HG03280 (cell line): ENCODE data around the gene PPP1R12B.
"Not testable (repeated sequence)": the region's sequence is repeated elsewhere in the genome, so short reads cannot be mapped to it uniquely, and the experiment has no call there.

Source experiments
- ATAC-seq: cut with Tn5 transposase; IDR thresholded peaks from one replicate; pipeline ENCODE4 v1.9.1; 2021; ENCODE audit warnings: mild to moderate bottlenecking, moderate library complexity; ENCODE audit not compliant: unreplicated experiment

The PPP1R12B gene

DNA sequence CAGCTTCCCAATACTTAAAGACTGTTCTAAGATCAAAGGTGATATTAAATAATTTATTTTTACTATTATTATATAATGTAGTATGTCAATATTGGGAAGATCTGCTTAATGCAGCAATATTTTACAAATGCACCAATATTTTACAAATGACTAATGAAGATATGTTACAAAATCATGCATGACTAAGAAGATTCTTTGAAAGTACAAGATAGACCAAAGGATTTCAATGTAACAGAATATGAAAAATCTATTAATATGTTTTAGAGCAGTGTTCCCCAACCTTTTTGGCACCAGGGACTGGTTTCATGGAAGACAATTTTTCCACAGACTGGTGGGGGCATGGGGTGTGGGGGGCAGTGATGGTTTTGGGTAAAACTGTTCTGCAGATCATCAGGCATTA lies 132.1 kb downstream of the PPP1R12B start:
- ATAC-seq = not testable (repeated sequence)

- ATAC-seq = not testable (repeated sequence)
Observed at GRCh38 chr1:202483362-202483761, 134.9 kb downstream of the PPP1R12B start.

DNA sequence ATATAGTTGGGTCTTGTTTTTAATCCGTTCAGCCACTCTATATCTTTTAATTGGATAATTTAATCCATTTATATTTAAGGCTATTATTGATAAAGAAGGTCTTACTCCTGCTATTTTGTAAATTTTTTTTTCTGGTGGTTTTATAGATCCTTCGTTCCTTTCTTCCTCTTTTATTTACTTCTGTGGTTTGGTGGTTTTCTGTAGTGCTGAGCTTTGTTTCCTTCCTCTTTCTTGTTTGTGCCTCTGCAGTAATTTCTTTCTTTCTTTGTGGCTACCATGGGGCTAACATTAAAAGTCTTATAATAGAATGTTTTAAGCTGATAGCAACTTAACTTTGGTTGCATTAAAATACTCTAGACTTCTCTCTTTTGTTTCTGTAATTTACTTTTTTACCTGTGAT lies 135.5 kb downstream of the PPP1R12B start:
- ATAC-seq = not testable (repeated sequence)

GRCh38 chr1:202484820-202485219 lies 136.3 kb downstream of the PPP1R12B start:
- ATAC-seq = not testable (repeated sequence)

DNA sequence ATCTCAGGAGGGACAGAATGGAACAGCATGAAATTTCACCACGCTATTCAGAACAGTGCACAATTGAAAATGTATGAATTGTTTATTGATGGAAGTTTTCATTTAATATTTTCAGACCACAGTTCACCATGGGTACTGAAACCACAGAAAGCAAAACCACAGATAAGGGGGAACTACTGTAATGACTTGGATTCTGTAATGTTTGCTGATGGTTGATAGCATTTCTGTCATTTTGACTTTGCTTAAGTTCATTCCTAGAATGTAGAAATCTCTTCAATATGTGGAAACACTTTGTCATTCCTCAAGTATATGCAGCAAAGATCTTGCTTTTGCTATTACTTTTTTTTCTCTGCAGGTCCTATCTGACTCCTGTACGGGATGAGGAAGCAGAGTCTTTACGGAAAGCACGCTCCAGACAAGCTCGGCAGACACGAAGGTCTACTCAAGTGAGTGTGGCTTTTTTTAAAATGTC lies 139.7 kb downstream of the PPP1R12B start:
- ATAC-seq = peak; percentile 71

- ATAC-seq = not testable (repeated sequence)
Observed at GRCh38 chr1:202489101-202489500, 140.6 kb downstream of the PPP1R12B start.

- ATAC-seq = not testable (repeated sequence)
Observed at GRCh38 chr1:202493112-202493511, 144.6 kb downstream of the PPP1R12B start.

DNA sequence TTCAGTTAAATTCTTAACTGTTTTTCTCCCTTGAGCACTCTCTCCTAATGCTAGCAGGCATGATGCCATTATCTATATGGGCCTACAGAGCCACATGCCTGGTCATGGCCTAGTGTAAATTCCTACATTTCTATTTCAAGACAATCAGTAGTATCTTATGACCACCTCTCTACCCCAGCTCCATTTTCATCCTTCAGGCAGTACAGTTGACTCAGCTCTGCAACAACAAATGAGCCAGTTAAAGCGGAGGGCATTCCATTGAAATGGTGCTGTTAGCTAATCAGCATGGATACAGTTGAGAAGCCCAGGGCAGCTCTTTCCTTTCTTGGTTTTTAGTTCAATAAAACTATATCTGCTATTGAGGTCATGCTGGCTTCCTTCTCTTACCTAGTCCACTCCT lies 150.0 kb downstream of the PPP1R12B start:
- no peak for ATAC-seq

GRCh38 chr1:202499997-202500396 lies 151.5 kb downstream of the PPP1R12B start:
- not testable (repeated sequence) for ATAC-seq

- no peak for ATAC-seq
Observed at GRCh38 chr1:202501281-202501680, 152.8 kb downstream of the PPP1R12B start.

DNA sequence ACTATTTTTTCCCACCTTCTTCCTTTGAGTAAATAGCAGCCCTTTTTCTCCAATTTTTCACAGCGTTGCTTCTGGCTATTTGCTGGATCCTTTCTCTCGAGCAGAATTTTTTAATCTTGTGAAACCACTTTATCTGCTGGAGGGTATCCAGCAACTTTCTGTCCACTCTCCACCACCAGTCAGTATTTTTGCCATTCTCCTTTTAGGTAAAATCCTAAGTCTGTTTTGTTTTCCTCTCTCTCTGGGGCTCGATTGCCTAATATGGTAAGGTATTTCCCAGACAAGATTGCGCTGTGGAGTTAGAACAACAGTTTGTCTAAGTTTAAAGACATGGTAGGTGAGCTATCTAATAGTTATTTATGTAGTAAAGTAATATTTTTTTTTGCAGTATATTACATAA lies 156.9 kb downstream of the PPP1R12B start:
- no peak for ATAC-seq

DNA sequence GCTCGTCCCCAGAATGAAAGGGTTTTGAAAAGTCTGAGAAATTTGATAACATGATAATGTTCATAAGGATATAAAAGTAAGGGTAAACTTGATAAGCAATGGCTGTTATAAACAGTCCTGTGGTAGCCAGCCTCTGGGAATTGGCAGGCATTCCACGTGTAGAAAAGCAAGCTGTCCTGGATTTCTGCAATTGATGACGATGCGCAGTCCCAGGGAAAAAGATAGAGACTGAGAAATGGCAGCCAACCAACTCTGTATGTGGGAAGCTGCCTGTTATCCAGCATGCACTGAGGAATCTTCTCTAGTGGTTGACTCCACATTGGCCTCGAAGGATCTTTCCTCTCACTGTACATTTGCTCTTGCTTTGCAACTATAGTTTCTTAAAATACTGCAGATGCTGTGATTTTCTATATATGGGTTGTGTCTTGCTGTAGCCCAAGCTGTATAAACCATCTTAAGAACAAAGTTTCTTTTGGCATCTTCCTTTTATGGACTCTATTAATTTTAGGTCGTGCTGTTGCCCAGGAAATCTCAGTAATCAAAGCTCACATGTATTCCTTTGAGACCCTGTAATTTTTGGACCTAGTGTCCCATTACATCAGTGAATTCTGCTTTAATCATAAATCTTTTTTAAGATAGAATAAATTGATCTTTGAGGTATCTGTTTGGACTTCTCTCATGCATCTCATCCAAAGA lies 157.5 kb downstream of the PPP1R12B start:
- ATAC-seq = not testable (repeated sequence)

DNA sequence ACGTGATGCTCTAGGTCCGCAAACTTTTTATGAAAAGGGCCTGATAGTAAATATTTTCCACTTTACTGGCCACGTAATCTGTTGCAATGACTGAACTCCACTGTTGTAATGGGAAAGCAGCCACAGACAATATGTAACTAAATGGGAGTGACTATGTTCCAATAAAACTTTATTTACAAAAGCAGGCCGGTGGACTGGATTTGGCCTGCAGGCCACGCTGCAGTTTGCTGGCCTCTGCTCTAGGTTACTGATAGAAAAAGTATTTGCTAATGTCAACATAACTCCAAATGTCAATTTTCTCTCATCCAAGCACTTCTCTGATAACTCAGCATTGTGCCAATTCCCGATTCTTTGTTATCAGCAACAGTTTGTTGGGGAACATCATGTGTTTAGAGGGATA lies 160.4 kb downstream of the PPP1R12B start:
- not testable (repeated sequence) for ATAC-seq

DNA sequence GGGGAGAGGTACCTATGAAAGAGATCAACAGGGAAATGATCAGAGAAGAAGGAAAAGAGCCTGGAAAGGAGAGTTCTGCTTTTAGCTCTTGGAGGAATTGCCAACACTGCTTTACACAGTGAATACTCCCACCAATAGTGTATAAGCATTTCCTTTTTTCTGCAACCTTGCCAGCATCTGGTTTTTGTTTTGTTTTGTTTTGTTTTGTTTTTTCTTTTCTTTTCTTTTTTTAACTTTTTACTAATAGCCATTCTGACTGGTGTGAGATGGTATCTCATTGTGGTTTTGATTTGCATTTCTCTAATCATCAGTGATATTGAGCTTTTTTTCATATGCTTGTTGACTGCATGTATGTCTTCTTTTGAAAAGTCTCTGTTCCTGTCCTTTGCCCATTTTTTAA lies 165.4 kb downstream of the PPP1R12B start:
- ATAC-seq = peak; percentile 72

GRCh38 chr1:202516434-202516877 lies 168.0 kb downstream of the PPP1R12B start:
- no peak for ATAC-seq

DNA sequence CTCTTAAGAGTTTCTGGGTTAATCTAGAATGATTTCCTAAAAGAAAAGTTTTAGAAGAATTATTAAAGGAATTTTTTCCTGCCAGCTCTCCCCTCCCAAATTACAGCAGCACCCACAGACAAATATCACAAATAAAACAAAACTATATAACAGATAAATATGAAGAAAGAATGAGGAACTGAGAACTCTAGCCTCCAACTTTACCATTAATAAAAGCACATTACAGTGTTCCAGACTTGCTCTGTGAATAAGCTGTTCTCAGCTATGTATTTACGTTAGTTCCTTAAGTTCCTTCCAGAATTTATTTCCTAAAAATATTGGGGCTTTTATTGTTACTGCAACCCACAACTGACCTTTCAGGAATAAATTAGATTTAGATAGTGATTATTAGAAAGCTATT lies 168.6 kb downstream of the PPP1R12B start:
- ATAC-seq = not testable (repeated sequence)

GRCh38 chr1:202518180-202518579 lies 169.7 kb downstream of the PPP1R12B start:
- not testable (repeated sequence) for ATAC-seq

- not testable (repeated sequence) for ATAC-seq
Observed at GRCh38 chr1:202518905-202519304, 170.4 kb downstream of the PPP1R12B start.

DNA sequence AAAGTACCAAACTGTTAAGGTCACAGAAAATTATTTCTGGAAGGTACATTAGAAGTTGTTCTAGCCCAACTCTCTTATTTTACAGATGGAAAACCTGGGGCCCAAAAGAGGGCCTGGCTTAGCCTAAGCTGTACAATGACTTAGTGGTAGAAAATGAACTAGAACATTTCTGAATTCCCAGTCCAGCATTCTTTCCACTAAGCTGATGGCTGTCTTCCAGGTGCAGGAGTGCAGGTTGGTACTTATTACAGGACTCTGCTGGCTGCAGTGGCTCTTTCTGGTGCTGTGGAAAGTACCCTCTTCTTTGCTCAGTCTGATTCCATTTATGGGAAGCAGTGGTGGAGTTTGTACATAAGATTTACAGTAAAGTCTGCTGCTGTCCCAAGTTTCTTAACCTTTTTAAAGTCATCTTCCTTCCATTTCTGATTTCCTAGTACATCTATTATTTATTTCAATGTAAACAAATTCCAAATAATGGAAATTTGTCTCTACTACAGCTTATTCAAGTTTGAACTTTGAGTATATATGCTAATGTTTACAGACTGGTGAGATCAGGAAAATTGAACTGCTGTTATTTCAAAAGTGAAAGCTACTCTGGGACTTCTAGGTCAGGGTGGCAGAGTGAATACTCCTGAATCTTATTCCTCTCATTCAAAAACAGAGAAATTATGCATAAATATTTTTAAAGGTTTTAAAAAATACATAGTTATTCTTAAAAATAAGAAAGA lies 171.8 kb downstream of the PPP1R12B start:
- ATAC-seq = not testable (repeated sequence)

- ATAC-seq = not testable (repeated sequence)
Observed at GRCh38 chr1:202520857-202521216, 172.3 kb downstream of the PPP1R12B start.

- ATAC-seq = peak; percentile 64
Observed at GRCh38 chr1:202521484-202521883, 173.0 kb downstream of the PPP1R12B start.

DNA sequence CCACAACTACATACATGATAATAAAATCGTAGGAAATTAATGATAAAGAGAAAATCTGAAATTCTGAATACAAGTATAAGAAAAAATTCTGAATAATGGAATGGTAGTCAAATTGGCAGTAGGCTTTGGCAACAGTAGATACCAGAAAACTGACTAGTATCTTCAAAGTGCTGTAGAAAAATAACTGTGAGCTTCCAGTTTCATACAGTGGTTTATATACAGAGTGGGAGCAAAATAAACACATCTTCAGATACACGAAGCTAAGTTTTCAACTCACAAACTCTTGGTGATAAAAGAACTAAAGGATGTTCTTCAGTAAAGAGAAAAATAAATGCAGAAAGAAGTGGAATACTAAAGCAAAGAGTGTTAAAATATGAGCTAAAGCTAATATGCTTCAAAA lies 173.4 kb downstream of the PPP1R12B start:
- no peak for ATAC-seq
